GM12878 (cell line): Measurements from ENCODE around the gene PPP1R2. TPM values are rescaled to one million over a fixed set of nuclear protein-coding genes. Genes with fewer than 3 reads are reported as not detected.

Experiments
- ATAC-seq: fragments of 200-7000 bp; cut with Tn5 transposase; 3 replicates; pipeline ENCODE4 v1.9.1; 2020; ENCODE audit warnings: mild to moderate bottlenecking, moderate library complexity
- BruUV-seq: library from RNA; stranded (reverse); fragments of 400-500 nt; replicated peaks from 2 replicates; lab custom pipeline; 2021; lab: Mats Ljungman, UMichigan
- CTCF ChIA-PET: fragments of 300-600 bp; sonication (Branson Sonifier 250); formaldehyde crosslinking; extraction: SDS; loops from one replicate; lab custom pipeline; 2021; ENCODE audit warnings: inconsistent platforms; lab: Yijun Ruan, JAX
- POLR2A ChIA-PET: fragments of 350-600 bp; formaldehyde crosslinking; extraction: SDS; loops from one replicate; lab custom pipeline; 2021; ENCODE audit warnings: inconsistent platforms; lab: Charles Lee
- RAD21 ChIA-PET: fragments of 300-600 bp; sonication (Branson Sonifier 250); formaldehyde crosslinking; loops from one replicate; lab custom pipeline; 2023; ENCODE audit warnings: antibody characterized with exemption; ENCODE audit not compliant: unreplicated experiment; lab: Charles Lee
- SMC1A ChIA-PET: fragments of 300-600 bp; sonication (Branson Sonifier 250); formaldehyde crosslinking; loops from one replicate; lab custom pipeline; 2023; ENCODE audit not compliant: unreplicated experiment, uncharacterized antibody; lab: Charles Lee
- DNase-seq: peaks from one replicate; pipeline ENCODE4 v3.0.0-alpha.2; 2011; ENCODE audit warnings: low read depth, low spot score
- FAIRE-seq: peaks from 3 replicates; lab custom pipeline; 2011; peaks lifted over from hg19 to GRCh38; lab: Jason Lieb, UNC
- H2AFZ ChIP-seq: 2 replicates; pipeline ENCODE4 v1.6.0; 2011; ENCODE audit warnings: low read depth, low read length, control low read depth; ENCODE audit not compliant: control insufficient read depth
- H3K27ac ChIP-seq: 2 replicates; pipeline ENCODE4 v1.5.1; 2011; ENCODE audit warnings: control low read depth; ENCODE audit not compliant: control insufficient read depth, insufficient read depth
- H3K27me3 ChIP-seq, 2 experiments: replicated peaks in 1 of 2; 2 replicates each; pipeline versions ENCODE4 v1.6.0 to v1.6.1; 2011; ENCODE audit warnings: low read length in 1 of 2; ENCODE audit not compliant: control insufficient read depth in 2 of 2, insufficient read depth in 2 of 2
- H3K36me3 ChIP-seq, 2 experiments: 2 replicates each; pipeline ENCODE4 v1.5.1; 2011; ENCODE audit warnings: low read length in 1 of 2; ENCODE audit not compliant: control insufficient read depth in 2 of 2, insufficient read depth in 2 of 2
- H3K4me1 ChIP-seq: 2 replicates; pipeline ENCODE4 v1.6.1; 2011; ENCODE audit warnings: mild to moderate bottlenecking, low read length, moderate library complexity, mixed read lengths; ENCODE audit not compliant: control insufficient read depth, insufficient read depth
- H3K4me2 ChIP-seq: 2 replicates; pipeline ENCODE4 v1.6.0; 2011; ENCODE audit warnings: control low read depth; ENCODE audit not compliant: control insufficient read depth, insufficient read depth
- H3K4me3 ChIP-seq: fragments of 200-600 bp; sonication (generic); 2 replicates; pipeline ENCODE4 v1.5.1; 2016
- H3K79me2 ChIP-seq: 2 replicates; pipeline ENCODE4 v1.6.0; 2011; ENCODE audit warnings: low read length; ENCODE audit not compliant: control insufficient read depth, insufficient read depth
- H3K9ac ChIP-seq: 2 replicates; pipeline ENCODE4 v1.8.0; 2011; ENCODE audit warnings: low read length, control low read depth, mixed read lengths; ENCODE audit not compliant: control insufficient read depth, insufficient read depth
- H3K9me3 ChIP-seq: replicated peaks from 3 replicates; pipeline ENCODE4 v1.5.1; 2011; ENCODE audit warnings: mild to moderate bottlenecking, low read length; ENCODE audit not compliant: control insufficient read depth, insufficient read depth
- H4K20me1 ChIP-seq: 2 replicates; pipeline ENCODE4 v1.6.0; 2011; ENCODE audit not compliant: control insufficient read depth, insufficient read depth
- EGR1 ChIP-seq, 2 experiments: IDR thresholded peaks; 1 replicate in 1 of 2; 2 replicates in 1 of 2; pipeline ENCODE4 v1.6.1; 2011 to 2012; ENCODE audit warnings: low read depth in 2 of 2, low read length in 2 of 2, borderline replicate concordance in 1 of 2, mild to moderate bottlenecking in 1 of 2, moderate library complexity in 1 of 2
- HCFC1 ChIP-seq: fragments of 150-350 bp; IDR thresholded peaks from 2 replicates; pipeline ENCODE4 v1.6.1; 2014; ENCODE audit warnings: low read length
- LARP7 ChIP-seq: fragments of 450-650 bp; IDR thresholded peaks from 2 replicates; pipeline ENCODE4 v1.6.1; 2017; ENCODE audit warnings: mild to moderate bottlenecking
- NFIC ChIP-seq: IDR thresholded peaks from 2 replicates; pipeline ENCODE4 v1.6.1; 2012; ENCODE audit warnings: low read depth, mild to moderate bottlenecking, inconsistent platforms, low read length, moderate library complexity
- PAX8 ChIP-seq: fragments of 450-650 bp; IDR thresholded peaks from 2 replicates; pipeline ENCODE4 v1.6.1; 2017; ENCODE audit warnings: mild to moderate bottlenecking, moderate library complexity
- SIX5 ChIP-seq: IDR thresholded peaks from 2 replicates; pipeline ENCODE4 v1.6.1; 2011; ENCODE audit warnings: mild to moderate bottlenecking, low read depth, low read length, moderate library complexity; ENCODE audit not compliant: severe bottlenecking
- SP1 ChIP-seq: IDR thresholded peaks from one replicate; pipeline ENCODE4 v1.6.1; 2011; ENCODE audit warnings: low read depth, low read length
- ZNF384 ChIP-seq: IDR thresholded peaks from 2 replicates; pipeline ENCODE4 v1.6.1; 2012; ENCODE audit warnings: low read depth, mild to moderate bottlenecking, low read length, improper control_type of control experiment, borderline replicate concordance
- WGBS: methylation state at CpG from one replicate; pipeline ENCODE4 v1.1.6; 2016; ENCODE audit warnings: low lambda C conversion rate; ENCODE audit not compliant: insufficient replicate concordance, insufficient coverage; ENCODE audit errors: missing lambda C conversion rate; 5-methylcytosine and 5-hydroxymethylcytosine counted together
- in situ Hi-C: fragments of 300-500 bp; cut with MboI; formaldehyde crosslinking; loops from 9 replicates; pipeline ENCODE4 v1.14.3; 2018; ENCODE audit warnings: mixed read lengths
- intact Hi-C: fragments of 100-400 bp; cut with micrococcal nuclease; formaldehyde crosslinking; loops from one replicate; pipeline ENCODE4 v1.14.2; 2022; ENCODE audit not compliant: unreplicated experiment
- polyA plus RNA-seq, 11 experiments: library from polyadenylated mRNA; depleted of rRNA in 4 of 11; unstranded in 6 of 11; stranded (reverse) in 5 of 11; fragments of >200 nt; fragmentation: Nextera tagmentation in 4 of 11; fragmentation: Illumina TruSeq in 1 of 11; extraction: Ambion mirVana in 4 of 11; extraction: Trizol in 1 of 11; gene quantifications; 1 replicate in 1 of 11; 2 replicates in 10 of 11; pipeline versions ENCODE4 v1.2.1 to v1.2.3, GENCODE V29; 2011 to 2016; ENCODE audit warnings: inconsistent platforms in 2 of 11, missing spikeins in 2 of 11, low read depth in 1 of 11
- total RNA-seq, 4 experiments: library from RNA; depleted of rRNA in 3 of 4; stranded (reverse); fragments of >200 nt in 3 of 4; fragmentation: Illumina TruSeq in 1 of 4; extraction: Trizol in 1 of 4; gene quantifications; 2 replicates each; pipeline versions ENCODE4 v1.2.1 to v1.2.3, GENCODE V29; 2013 to 2021

Gene PPP1R2
- total and polyA plus RNA-seq, 10 of the 15 experiments (the other 5 are each of a cell fraction or from before 2014, with no cell fraction given): 10.5 to 116 (median 46.9) TPM

DNA sequence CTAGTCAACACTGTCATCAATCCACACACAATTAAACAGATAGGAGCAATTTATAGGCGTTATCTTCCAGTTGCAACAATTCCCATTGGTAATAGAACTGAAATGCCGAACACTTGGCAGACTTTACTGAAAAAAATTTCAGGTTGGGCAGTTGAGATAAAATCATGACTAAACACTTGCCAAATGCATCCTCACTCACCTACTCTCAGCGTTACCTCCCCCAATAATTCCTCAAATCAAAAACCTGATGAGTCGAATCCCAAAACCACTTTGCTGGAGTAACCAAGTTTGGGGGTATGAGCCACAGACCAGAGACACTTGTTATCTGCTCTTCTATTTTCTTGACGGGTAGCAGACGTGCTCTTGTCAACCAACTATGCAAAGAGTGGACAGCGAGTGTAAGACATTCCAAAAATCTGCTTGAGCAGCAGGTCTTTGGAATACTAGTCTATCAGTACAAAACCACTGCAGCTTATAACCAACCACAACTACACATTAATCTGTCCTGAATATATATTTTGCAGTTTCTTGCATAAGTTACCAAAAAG, 30.3 kb downstream of the PPP1R2 start:
- Histone ChIP-seq H3K79me2 (no peaks in the 10 kb centered on the region), H3K36me3 (peaks cover 0 to 15% of the 10 kb centered on the region in 2 experiments; a peak in 3 of 4 replicates), H2AFZ (no peak overlapping the region), H3K4me3 (no peak overlapping the region), H3K27me3 (no peaks in the 10 kb centered on the region)
- intact Hi-C loops: no loop called here
- BruUV-seq: no TSS peak
- CTCF ChIA-PET: no interaction called here
- FAIRE-seq: no peak
- TF ChIP-seq SIX5 (no peak), SP1 (no peak), ZNF384 (no peak), NFIC (no peak), EGR1 (IDR thresholded peaks at IDR 0.05; ENCODE audit: borderline replicate concordance in 1 of 2, low read depth in 2 of 2, low read length in 2 of 2) (no peak), PAX8 (no peak), LARP7 (no peak), HCFC1 (no peak)
- TF ChIP-seq, all 136 proteins: peak for 0
- ATAC-seq (no peak), DNase-seq (no peak)
- Histone ChIP-seq H3K9me3 (no peaks in the 10 kb centered on the region), H4K20me1 (no peaks in the 10 kb centered on the region), H3K4me2 (no peak overlapping the region), H3K27ac (no peak overlapping the region), H3K9ac (no peak overlapping the region), H3K4me1 (no peaks in the 10 kb centered on the region)
- ChIA-PET RAD21 (no interaction called here), SMC1A (no interaction called here), POLR2A (no interaction called here)
- in situ Hi-C loops: loop anchor here (10.0 kb wide), 1 partner anchor 48 kb away; no protein-coding TSS in a partner anchor
- WGBS: 80% methylated on average over 7 of the region's 7 CpGs
